22Rv1 (cell line): Measurements from ENCODE around the gene FOLR2.

ENCODE experiments used
- ZFX ChIP-seq: fragments of 450-650 bp; IDR thresholded peaks from 2 replicates; pipeline ENCODE4 v1.6.1; 2017; ENCODE audit warnings: antibody characterized with exemption, borderline replicate concordance
- TF ChIP-seq, protein P1 (sequence below): fragments of 450-650 bp; IDR thresholded peaks from 2 replicates; pipeline ENCODE4 v1.5.1; 2017; ENCODE audit warnings: mild to moderate bottlenecking

DNA sequence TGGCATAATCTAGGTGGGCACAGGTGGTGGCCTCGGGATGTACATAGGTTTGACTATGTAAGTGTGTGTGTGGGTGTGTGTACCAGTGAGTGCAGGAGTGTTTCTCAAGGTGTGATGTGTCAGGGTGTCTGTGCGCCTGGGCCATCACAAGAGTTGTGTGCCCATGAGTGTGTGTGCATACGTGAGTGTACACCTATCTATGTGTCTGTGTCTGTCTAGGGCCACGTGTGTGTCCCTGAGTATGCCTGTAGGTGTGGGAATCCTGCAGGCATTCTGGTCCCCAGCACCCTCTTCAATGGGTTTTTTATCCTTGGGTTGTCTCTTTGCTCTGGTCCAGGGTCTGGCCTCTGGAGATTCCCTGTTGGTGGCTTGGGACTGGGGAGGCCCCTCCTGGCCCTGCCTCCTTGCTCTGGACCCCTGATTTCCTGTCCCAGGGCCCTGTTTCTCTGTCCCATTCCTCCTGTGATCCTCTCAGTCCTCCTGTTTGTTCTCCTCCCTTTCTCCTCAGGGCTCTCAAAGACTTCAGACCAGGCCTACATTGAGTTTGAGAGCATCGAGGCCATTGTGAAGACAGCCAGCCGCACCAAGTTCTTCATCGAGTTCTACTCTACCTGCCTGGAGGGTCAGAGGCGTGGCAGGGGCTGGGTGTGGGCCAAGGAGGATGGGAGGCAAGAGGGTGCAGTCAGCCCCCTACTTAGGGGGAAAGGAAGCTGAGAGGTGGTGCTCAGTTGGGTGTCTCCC, 17.3 kb downstream of the FOLR2 start:
- TF ChIP-seq, protein P1, sequence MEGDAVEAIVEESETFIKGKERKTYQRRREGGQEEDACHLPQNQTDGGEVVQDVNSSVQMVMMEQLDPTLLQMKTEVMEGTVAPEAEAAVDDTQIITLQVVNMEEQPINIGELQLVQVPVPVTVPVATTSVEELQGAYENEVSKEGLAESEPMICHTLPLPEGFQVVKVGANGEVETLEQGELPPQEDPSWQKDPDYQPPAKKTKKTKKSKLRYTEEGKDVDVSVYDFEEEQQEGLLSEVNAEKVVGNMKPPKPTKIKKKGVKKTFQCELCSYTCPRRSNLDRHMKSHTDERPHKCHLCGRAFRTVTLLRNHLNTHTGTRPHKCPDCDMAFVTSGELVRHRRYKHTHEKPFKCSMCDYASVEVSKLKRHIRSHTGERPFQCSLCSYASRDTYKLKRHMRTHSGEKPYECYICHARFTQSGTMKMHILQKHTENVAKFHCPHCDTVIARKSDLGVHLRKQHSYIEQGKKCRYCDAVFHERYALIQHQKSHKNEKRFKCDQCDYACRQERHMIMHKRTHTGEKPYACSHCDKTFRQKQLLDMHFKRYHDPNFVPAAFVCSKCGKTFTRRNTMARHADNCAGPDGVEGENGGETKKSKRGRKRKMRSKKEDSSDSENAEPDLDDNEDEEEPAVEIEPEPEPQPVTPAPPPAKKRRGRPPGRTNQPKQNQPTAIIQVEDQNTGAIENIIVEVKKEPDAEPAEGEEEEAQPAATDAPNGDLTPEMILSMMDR: no peak
- TF ChIP-seq ZFX: no peak
